Ascending aorta (tissue), 2 donors: Measurements from ENCODE around the gene SPON1. TPM values are rescaled to one million over a fixed set of nuclear protein-coding genes. Genes with fewer than 3 reads are reported as not detected.
"Not testable (repeated sequence)": the region's sequence is repeated elsewhere in the genome, so short reads cannot be mapped to it uniquely, and the experiment has no call there.

ENCODE experiments used
- DNase-seq, 2 donors: peaks; one replicate each; pipeline ENCODE4 v3.0.0-alpha.2; 2019; ENCODE audit warnings: low spot score in 2 of 2
- H3K27ac ChIP-seq, 2 donors: fragments of 200-600 bp; sonication (generic); one replicate each; pipeline ENCODE4 v1.5.1; 2016 to 2017; ENCODE audit warnings: mild to moderate bottlenecking in 1 of 2
- H3K27me3 ChIP-seq: fragments of 200-600 bp; sonication (generic); one replicate; pipeline ENCODE4 v1.5.1; 2017
- H3K36me3 ChIP-seq, 2 donors: fragments of 200-600 bp; sonication (generic); one replicate each; pipeline ENCODE4 v1.5.1; 2016
- H3K4me1 ChIP-seq, 2 donors: fragments of 200-600 bp; sonication (generic); one replicate each; pipeline ENCODE4 v1.5.1; 2016 to 2017; ENCODE audit warnings: mild to moderate bottlenecking in 1 of 2
- H3K4me3 ChIP-seq, 2 donors: fragments of 200-600 bp; sonication (generic); one replicate each; pipeline ENCODE4 v1.5.1; 2016 to 2017; ENCODE audit warnings: mild to moderate bottlenecking in 1 of 2
- H3K9me3 ChIP-seq, 2 donors: fragments of 200-600 bp; sonication (generic); one replicate each; pipeline ENCODE4 v1.5.1; 2016
- intact Hi-C: fragments of 100-400 bp; cut with DNase I; formaldehyde crosslinking; loops from one replicate; pipeline ENCODE4 v1.15.1; 2023
- total RNA-seq: library from RNA; depleted of rRNA; stranded (reverse); fragments of >200 nt; gene quantifications from one replicate; pipeline ENCODE4 v1.1.0, GENCODE V29; 2016
- TF ChIP-seq, protein P1 (sequence below), 3 experiments: fragments of 200-600 bp in 2 of 3; fragments of 450-650 bp in 1 of 3; sonication (generic) in 2 of 3; IDR thresholded peaks; one replicate each; pipeline ENCODE4 v1.5.1; 2016 to 2019; ENCODE audit warnings: antibody characterized with exemption in 3 of 3, mild to moderate bottlenecking in 1 of 3, moderate library complexity in 1 of 3

SPON1 gene
- total RNA-seq, 1 donor from 2014 or later = 37.8 TPM

DNA sequence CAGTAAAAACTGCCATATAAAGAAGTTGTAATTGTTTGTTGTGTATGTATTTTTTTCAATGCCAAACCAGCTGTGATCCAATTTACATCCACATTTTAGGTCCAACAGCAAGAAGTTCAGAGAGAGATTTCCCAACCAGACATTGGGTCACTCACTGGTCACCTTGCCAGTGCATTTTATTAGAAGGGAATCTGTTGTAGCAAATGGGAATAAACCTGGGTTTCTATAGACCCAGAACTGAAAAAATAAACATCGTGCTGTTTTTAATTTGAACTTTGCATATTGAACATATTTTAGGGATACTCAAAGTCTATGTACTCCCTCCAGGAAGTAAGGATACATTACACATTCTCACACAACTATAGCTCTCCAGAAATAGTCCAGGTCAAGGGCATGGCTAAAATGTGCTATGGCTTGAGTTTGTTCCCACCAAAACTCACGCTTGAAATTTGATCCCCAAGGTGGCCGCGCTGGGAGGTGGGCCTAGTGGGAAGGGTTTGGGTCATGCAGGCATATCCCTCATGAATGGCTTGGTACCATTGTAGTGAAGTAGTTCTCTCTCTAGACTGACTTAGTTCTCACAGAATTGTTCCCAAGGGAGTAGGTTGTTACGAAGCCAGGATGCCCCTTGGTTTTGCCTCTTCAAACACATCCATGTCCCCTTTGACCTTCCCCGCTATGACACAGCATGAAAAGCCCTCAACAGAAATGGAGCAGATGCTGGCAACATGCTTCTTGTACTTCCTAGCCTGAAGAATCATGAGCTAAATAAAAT lies 305.5 kb downstream of the SPON1 start:
- TF ChIP-seq, protein P1, sequence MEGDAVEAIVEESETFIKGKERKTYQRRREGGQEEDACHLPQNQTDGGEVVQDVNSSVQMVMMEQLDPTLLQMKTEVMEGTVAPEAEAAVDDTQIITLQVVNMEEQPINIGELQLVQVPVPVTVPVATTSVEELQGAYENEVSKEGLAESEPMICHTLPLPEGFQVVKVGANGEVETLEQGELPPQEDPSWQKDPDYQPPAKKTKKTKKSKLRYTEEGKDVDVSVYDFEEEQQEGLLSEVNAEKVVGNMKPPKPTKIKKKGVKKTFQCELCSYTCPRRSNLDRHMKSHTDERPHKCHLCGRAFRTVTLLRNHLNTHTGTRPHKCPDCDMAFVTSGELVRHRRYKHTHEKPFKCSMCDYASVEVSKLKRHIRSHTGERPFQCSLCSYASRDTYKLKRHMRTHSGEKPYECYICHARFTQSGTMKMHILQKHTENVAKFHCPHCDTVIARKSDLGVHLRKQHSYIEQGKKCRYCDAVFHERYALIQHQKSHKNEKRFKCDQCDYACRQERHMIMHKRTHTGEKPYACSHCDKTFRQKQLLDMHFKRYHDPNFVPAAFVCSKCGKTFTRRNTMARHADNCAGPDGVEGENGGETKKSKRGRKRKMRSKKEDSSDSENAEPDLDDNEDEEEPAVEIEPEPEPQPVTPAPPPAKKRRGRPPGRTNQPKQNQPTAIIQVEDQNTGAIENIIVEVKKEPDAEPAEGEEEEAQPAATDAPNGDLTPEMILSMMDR (IDR thresholded peaks at IDR 0.05) = no peak
- intact Hi-C loops = no loop called here

DNA sequence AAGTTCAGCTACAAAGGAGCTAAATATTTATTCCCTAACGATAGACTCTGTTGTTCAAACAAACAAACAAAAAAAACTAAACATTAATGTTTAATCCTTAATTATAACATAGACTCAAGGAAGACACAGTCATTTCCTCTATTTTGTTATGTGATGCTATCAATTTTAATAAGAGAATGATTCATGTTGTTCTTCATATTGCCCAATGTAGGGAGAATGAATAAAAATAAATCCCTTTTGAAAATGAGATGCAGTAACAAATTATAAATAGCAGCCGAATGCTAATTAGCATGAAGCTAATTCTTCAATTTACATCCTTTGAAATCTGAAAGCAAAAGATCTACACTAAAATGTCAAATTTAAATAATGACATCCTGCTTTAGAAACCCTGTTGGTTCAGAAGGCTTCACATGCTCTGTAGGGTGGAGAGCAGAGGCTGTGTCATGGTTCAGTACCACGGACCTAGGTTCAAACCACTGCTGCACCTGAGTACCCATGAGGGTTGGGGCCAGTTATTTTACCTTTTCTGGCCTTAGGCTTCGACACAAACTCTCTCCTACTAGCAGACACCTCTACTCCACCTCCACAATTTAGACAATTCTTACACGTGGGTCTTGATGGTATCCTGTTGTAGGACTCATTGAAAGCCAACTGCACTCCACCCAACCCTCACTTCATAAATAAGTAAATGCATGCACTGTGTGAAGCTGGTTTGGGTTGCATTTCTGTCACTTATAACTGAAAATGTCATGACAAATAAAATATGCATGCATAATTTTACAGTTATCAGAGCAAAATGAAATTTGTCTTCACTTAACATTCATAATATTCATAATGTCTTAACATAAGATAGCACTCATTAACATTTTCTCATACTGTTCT lies 307.4 kb downstream of the SPON1 start:
- Histone ChIP-seq H3K27ac (no peak overlapping the region), H3K4me3 (no peak overlapping the region), H3K27me3 (no peaks in the 10 kb centered on the region), H3K36me3 (peaks cover 11 to 18% of the 10 kb centered on the region in 2 donors), H3K4me1 (no peaks in the 10 kb centered on the region), H3K9me3 (no peaks in the 10 kb centered on the region)
- no peak for DNase-seq
- TF ChIP-seq, protein P1 (IDR thresholded peaks at IDR 0.05) = no peak
- intact Hi-C loops = no loop called here

More for the DNA sequence above, 305.5 kb downstream of the SPON1 start:
- no peaks in the 10 kb centered on the region for H3K27me3 ChIP-seq
- H3K4me3 ChIP-seq = no peak overlapping the region
- H3K9me3 ChIP-seq = no peaks in the 10 kb centered on the region
- no peak overlapping the region for H3K27ac ChIP-seq
- DNase-seq = no peak
- peaks cover 12 to 18% of the 10 kb centered on the region in 2 donors for H3K36me3 ChIP-seq
- no peaks in the 10 kb centered on the region for H3K4me1 ChIP-seq

DNA sequence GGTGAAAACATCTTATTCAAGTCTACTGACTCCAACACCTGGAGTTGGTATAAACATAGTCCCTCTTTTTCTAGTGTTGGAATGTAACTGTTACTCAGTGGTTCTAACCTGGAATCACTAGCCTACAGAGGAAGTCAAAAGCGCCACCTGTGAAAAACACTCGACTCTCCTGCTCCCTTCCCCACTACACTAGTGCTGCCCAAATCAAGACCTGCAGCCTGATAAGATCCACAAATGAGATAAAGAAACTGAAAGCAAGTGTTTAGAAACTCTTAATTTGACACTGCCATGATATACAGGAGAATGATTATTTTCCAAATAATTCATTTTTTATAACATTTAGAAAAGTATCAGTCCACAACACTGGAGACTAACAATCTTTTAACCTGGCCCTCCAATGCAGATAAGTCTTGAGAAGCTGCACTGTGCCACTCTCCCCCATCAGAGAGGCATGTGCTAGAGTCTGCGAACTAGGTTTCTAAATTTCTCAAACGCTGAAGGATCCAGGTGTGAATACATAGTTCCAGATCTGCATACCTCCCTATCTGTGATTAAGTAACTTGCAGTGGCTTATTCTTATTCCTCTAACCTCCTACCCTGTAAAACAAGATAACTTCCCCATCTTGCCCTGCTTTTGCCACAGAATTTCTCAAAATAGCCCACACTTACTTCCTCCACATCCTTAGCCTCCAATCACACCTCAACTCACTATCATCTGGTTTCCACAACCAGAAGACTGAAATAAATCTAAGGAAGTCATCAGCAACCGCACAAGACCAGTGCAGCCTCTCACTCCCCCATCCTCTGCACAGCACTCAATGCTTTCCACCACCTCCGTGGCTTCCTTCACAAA lies 308.4 kb downstream of the SPON1 start:
- no peaks in the 10 kb centered on the region for H3K4me1 ChIP-seq
- TF ChIP-seq, protein P1 (IDR thresholded peaks at IDR 0.05) = no peak
- no peaks in the 10 kb centered on the region for H3K9me3 ChIP-seq
- peaks cover under 1 to 8% of the 10 kb centered on the region in 2 donors for H3K36me3 ChIP-seq
- H3K4me3 ChIP-seq = no peak overlapping the region
- no peak overlapping the region for H3K27ac ChIP-seq
- no peaks in the 10 kb centered on the region for H3K27me3 ChIP-seq
- no peak for DNase-seq
- intact Hi-C loops = no loop called here

DNA sequence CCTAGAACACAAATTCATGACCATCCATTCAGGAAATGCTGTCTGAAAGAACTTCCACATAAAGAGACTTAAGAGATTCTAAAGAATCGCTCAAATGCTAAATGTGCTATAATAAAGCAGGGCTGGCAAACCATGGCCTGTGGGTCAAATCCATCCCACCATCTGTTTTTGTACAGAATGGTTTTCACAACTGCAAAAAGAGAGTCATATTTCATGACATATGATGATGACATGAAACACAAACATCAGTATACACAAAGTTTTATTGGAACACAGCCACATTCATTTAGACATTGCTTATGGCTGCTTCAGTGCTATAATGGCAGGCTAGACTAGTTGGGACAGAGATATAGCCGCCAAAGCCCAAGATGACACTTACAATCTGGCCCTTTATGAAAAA lies 311.4 kb downstream of the SPON1 start:
- H3K36me3 ChIP-seq = peaks cover 0 to 12% of the 10 kb centered on the region in 2 donors
- H3K9me3 ChIP-seq = no peaks in the 10 kb centered on the region
- intact Hi-C loops = no loop called here
- TF ChIP-seq, protein P1 (IDR thresholded peaks at IDR 0.05) = no peak
- H3K4me3 ChIP-seq = no peak overlapping the region
- H3K27ac ChIP-seq = no peak overlapping the region
- H3K4me1 ChIP-seq = no peaks in the 10 kb centered on the region
- no peaks in the 10 kb centered on the region for H3K27me3 ChIP-seq
- DNase-seq = no peak

DNA sequence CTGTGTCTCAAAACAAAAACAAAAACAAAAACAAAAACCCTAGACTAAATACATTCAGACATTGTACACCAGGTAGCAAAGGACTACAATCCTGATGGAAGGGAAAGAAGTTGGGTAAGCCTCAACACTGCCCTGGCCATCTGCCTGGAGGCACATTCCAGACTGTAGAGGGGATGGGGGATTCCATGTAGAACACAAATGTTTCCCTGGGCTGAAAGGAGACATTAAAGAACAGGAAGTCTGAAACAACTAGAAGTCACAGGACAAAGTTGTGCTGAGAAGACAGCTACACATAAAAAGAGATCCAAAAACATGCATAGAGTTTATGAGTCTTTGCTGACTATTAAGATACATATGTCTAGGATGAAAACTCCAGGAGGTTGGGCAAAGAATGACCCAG lies 312.6 kb downstream of the SPON1 start:
- H3K4me3 ChIP-seq = no peak overlapping the region
- no peaks in the 10 kb centered on the region for H3K4me1 ChIP-seq
- intact Hi-C loops = no loop called here
- no peak overlapping the region for H3K27ac ChIP-seq
- no peaks in the 10 kb centered on the region for H3K9me3 ChIP-seq
- TF ChIP-seq, protein P1 (IDR thresholded peaks at IDR 0.05) = no peak
- H3K36me3 ChIP-seq = peaks cover 4 to 20% of the 10 kb centered on the region in 2 donors
- no peaks in the 10 kb centered on the region for H3K27me3 ChIP-seq
- DNase-seq = no peak

DNA sequence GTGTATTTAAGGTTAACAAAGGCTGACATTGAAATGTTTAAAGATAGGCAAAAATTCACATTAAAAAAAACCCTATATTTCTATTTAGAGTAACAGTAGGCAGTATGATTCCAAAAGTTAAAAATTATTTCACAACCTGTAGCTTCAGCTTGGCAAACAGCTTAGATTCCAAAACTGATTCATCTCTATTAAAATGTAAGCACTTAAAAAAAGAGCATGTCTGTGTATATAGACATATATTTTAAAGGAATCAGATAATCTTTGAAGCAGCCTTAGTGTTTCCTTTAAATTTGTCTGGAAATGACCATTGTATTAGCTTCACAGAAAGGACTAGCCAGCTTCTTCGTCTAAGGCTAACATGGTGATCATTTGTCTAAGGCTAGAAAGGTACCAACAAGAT lies 316.3 kb downstream of the SPON1 start:
- H3K4me1 ChIP-seq, H3K9me3 ChIP-seq, H3K27ac ChIP-seq, H3K27me3 ChIP-seq, DNase-seq, intact Hi-C loops, H3K4me3 ChIP-seq: not testable (repeated sequence)
- H3K36me3 ChIP-seq = peaks cover 4 to 19% of the 10 kb centered on the region in 2 donors
